Measurements from ENCODE around the gene NLRP8.
A peak's percentile ranks its signal among the peaks of the same experiment; 100 is the strongest.
"Not testable (repeated sequence)": the region's sequence is repeated elsewhere in the genome, so short reads cannot be mapped to it uniquely, and the experiment has no call there.

The NLRP8 gene

DNA sequence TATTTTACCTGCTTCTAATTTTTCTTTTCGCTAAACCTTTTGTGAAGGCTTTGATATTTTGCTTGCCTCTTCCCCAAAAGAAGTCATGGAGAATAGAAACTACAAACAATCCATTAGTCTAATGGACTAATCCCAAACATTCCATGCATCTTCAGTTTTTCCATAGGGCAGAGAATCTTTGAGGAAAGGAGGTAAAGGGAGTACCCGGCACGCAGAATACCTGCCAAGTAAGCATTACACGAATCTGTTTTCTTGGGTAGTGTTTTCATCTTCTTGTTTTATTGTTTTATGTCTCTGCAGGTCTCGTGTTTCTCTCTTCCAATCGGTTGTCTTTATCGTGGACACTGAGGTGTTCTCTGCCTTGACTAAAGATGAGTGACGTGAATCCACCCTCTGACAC is at the start of gene NLRP8:
NLRP8 (plus strand) TSS at position 301 of the 400 bp plus-strand sequence.
- no peak for DNase-seq

GRCh38 chr19:55898911-55899310 is 48.7 kb upstream of the NLRP8 start:
- DNase-seq: no peak

DNA sequence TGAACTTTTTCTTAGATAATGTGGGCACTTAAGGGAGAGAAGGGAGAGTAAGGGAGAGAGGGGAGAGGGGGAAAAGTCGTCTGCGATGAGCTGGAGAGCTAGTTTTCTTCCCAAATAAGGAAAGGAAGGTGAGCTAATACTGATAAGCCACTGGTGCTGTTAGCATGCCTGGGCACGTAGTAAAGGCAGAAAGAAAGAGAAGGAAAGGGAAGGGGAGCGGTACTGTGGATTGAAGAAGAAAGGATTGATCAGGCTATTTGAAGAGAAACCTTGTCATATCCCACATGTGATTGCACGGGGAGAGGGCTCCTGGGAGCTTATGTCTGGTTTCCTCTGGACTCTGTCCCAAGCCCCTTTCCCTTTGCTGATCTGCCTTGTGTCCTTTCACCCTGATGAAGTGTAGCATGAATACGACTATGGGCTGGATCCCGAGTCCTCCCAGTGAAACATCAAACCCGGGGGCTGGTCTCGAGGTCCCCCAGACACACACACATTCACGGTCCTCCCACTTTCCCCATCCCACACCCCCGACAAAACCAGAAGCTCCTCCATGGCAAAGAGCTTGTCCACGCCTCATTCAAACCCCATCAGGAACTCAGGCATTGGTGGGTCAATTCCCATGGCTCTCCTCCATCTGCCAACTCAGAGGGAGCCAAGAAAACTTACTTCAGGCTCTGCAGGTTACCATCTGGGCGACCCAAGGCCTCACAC is 46.1 kb upstream of the NLRP8 start:
- no peak for DNase-seq

DNA sequence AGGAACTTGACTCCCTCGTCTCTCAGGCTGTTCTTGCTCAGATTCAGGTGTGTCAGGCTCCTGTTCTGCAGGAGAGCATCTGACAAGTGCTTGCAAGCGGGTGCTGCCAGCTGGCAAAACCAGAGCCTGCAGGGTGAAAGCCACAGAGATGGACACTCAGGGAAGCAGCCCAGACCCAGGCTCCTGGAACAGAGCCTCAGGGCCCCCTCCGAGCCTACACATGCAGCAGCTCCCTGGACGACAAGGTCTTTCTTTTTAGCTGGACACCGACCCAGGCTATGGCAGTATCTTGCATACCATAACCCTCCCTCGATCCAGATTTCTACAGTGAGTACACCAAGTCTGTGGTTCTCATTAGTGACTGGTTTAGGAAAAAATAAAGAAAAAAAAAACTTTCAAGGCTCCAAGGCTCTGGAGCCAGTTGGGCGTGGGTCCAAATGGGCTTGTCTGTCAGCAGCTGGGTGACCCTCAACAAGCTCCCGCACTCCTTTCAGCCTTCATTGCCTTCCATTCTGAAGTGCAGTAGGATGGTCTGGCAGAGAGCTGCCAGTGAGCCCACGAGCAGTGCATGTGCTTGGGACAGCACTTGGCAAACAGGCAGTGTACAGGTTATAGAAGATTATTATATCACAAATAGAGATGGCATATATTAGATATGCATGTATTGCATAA is 45.4 kb upstream of the NLRP8 start:
- DNase-seq: no peak

GRCh38 chr19:55907286-55907685 is 40.3 kb upstream of the NLRP8 start:
- no peak for DNase-seq

- no peak for DNase-seq
Measured at GRCh38 chr19:55907746-55908145, 39.9 kb upstream of the NLRP8 start.

GRCh38 chr19:55909801-55910200 is 37.8 kb upstream of the NLRP8 start:
- no peak for DNase-seq

GRCh38 chr19:55912916-55913315 is 34.7 kb upstream of the NLRP8 start:
- no peak for DNase-seq

GRCh38 chr19:55913643-55914268 is 33.9 kb upstream of the NLRP8 start:
- peak; percentile 34 for DNase-seq

GRCh38 chr19:55923556-55923955 is 24.1 kb upstream of the NLRP8 start:
- DNase-seq: no peak

DNA sequence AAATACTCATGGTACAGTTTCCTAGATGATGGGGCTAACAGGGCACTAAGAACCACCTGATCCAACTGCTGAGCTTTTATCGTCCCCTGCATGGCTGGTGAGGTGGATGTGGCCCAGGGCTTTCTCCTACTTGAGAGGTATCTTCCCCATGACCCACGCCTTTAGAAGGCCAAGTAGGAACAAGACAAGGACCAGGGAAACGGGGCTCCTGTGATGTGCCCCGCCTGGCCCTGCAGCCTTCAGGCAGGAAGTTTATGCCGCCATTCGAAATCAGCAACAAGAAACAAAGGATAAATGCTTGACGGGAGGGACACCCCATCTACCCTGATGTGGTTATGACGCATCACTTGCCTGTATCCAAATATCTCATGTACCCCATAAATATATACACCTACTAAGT is 19.6 kb upstream of the NLRP8 start:
- DNase-seq: no peak

DNA sequence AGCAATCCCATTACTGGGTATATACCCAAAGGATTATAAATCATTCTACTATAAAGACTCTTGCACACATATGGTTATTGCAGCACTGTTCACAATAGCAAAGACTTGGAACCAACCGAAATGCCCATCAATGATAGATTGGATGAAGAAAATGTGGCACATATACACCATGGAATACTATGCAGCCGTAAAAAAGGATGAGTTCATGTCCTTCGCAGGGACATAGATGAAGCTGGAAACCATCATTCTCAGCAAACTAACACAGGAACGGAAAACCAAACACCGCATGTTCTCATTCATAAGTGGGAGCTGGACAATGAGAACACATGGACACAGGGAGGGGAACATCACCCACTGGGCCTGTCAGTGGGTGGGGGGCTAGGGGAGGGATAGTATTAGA is 18.4 kb upstream of the NLRP8 start:
- not testable (repeated sequence) for DNase-seq

GRCh38 chr19:55930996-55931515 is 16.6 kb upstream of the NLRP8 start:
- DNase-seq: no peak

DNA sequence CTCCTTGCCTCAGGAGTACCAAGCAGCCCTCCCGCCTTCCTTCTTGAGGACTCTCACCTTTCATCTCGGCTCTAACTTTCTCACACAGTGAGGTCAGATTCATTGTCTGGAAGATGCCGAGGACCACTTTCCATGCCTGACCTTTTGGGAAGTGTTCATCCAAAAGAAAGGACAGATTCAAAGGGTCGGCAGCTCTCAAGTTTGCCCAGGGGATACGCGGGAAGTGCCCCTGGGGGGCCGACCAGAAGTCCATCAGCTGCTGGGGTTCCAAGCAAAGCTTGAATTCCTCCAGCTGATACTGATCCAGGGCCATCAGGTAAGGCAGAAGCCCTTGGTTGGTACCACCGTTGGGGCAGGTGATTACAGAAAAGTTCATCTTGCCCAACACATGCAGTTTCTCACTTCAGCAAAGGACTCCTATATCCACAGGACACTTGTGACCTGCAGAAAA is 15.7 kb upstream of the NLRP8 start, which contains the start of gene NLRP13:
NLRP13 (minus strand) TSS at position 401 of the 451 bp plus-strand sequence; CDS start at position 376, 25 bp downstream.
- no peak for DNase-seq

DNA sequence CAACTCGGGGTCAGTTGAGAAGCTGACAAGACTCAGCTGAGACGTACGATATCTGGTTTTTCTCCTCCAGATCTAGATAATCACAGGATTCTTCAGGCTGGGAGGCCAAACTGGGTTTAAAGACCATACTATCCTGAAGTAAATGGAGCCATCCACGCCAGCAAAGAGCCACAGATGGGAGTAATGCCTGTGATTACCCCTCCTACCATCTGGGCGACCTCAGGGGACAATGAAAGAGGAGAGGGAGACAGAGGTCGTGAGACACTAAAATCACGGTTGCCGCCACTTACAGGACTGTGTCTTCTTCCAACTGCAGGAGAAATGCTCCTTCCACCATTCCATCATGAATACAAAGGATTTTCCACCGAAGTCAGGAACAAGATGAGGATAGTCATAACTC is 12.4 kb upstream of the NLRP8 start:
- DNase-seq: no peak

GRCh38 chr19:55939206-55939605 is 8.4 kb upstream of the NLRP8 start:
- no peak for DNase-seq

- DNase-seq: no peak
Measured at GRCh38 chr19:55940306-55940705, 7.3 kb upstream of the NLRP8 start.

- not testable (repeated sequence) for DNase-seq
Measured at GRCh38 chr19:55950566-55950965, 2.9 kb downstream of the NLRP8 start.

DNA sequence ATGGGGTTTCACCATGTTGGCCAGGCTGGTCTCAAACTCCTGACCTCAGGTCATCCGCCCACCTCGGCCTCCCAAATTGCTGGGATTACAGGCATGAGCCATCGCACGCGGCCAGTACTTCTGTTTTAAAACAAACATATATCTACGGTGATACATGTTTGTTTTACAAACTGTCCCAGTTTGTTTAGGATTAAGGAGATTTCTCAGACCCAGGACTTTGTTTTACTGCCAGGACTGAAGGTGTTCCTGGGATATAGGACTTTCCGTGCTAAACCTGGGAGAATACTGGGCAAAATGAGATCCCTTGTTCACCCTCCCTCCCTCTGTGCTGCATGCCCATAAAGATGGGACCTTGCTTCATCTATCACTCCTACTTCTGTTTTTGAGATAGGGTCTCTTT is 8.8 kb downstream of the NLRP8 start:
- no peak for DNase-seq

DNA sequence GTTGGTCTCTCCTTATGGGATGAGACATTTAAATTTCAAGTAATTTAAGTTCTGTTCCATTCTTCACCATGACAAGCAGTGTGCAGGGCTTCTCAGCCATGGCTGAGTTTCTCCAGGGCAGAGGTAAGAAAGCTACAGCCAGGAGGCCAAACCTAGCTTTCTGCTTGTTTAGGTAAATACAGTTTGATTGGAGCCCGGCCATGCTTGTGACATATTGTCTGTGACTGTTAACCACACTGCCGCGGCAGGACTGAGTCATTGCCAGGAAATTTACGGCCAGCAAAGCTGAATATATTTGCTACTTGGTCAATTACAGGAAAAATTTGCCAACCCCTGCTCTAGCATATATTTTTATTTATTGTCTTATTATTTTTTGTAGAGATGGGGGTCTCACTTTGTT is 10.7 kb downstream of the NLRP8 start:
- no peak for DNase-seq

DNA sequence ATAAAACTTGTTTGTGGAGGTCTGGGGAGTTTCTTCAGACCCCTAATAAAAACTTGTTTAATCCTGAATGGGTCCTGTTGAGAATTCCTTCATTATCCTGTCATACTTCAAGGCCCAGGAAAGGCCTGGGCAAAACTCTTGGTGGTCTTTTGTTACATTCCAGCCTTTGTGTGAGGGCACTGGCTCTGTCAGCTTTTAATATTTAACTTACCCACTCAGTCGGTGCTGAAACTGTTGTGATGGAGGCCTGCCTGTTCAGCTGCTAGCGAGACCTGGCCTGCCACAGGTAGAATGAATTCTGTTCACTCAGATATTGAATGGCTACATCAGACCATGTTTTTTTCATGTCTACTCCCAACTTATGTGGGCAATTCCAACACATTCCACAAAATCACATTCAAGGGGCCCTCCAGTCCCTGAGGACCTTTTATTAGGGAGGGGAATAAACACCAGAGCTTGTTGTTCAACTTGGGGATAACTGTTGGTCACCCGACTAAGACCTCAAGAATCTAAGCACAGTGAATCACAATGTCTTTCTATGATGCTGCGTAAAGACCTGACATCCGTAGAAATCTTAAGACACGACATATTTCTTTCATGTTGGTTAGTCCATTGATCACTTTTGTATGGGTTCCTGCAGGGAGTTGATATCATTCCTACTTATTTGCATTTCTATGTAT is 12.5 kb downstream of the NLRP8 start:
- DNase-seq: no peak

GRCh38 chr19:55962186-55962585 is 14.6 kb downstream of the NLRP8 start:
- DNase-seq: no peak

DNA sequence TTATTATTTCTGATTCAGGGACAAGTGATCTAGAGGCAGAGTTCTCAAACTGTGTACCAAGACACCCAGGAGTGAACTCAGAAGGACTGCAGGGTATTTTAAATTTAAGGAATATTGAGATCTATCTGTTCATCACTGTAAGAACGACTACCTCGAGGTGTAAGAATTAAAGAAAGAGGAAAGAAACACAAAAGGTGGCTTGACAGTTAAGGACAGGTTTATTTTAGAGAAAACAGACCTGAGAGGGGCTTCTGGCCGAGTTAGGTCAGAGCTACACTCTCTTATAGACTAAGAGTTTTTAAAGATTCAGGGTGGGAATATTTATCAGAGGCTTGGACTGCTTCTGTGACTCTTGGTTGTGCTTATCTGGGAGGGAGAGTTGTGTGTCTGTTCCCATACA is 26.4 kb downstream of the NLRP8 start:
- DNase-seq: no peak
